NCI-H1105 treated with DMSO at 0.1 percent for 48 hours (cell line): Measurements from ENCODE around the gene MORN4.

Experiments used
- DNase-seq: peaks from one replicate; lab custom pipeline; 2025; lab: John Stamatoyannopoulos, UW

Gene MORN4

DNA sequence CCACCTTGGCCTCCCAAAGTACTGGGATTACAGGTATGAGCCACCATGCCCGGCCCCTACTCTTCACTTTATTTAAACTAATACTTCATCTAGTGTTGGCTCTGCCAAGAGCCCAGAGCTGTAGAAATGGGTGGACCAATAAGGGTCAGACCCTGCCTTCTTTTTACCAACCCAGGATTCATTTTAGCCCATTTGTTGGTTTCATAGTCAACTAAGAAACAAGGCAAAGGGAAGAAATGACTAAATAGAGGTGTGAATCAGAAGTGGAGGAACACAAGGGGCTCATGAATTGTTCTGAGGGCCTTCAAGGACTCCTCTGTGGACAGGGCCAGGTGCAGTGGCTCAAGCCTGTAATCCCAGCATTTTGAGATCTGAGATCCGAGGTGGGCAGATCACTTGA lies 59.6 kb downstream of the MORN4 start:
- DNase-seq = no peak

DNA sequence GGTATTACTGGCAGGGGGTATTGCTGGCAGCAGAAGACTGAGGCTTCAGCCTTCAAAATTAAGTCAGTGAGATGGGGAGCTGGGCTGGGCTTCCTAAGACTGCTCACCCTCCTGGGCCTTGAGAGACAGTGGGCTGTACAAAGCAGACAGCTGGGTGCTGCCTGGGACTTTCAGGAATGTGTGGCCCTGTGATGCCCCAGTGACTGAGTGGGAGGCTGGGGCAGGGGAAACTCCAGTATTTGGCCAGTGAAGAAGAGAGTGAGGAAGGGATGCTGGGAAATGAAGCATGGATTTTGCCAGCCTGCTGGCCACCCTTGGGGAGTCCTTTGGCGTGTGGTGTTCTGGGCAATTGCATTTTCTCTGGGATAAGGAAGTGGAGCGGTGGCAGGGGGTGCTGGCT lies 60.3 kb downstream of the MORN4 start:
- no peak for DNase-seq

DNA sequence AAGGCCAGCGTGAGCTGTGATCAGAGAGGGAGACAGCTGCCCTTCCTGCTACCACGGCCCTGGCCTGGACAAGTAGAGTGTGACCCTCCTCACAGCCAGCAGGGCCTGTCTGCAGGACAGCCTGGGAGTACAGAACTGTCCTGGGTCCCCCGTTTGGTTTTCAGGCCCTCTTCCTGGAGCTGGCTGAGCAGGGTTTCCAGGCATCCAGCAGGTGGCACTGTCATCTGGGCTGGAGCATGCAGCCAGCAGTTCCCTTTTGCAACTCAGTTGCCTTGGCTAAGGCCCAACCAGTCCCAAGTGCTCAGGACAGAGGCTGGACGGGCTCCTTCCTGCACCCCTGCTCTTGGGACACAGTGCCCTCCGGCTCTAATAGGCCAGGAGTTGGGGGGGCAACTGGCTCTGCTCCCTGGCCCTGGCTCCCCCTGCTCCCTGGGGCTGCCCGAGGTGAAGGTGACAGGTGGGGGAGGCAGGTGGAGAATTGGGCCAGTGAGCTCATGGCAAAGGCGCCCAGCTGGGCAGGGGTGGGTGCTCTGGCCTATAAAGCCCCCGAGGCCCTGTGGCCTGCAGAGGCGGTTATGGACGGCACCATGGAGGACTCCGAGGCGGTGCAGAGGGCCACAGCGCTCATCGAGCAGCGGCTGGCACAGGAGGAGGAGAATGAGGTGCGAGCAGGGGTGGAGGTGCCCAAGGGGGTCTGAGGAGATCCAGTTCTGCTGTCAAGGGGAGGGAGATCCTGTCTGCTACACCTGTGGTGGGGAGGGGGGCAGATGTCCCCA lies 60.9 kb downstream of the MORN4 start, which contains the start of gene ANKRD2:
Gene ANKRD2 (plus strand): TSS at position 566 of the 776 bp plus-strand sequence. CDS start 10 bp downstream, at position 576.
- no peak for DNase-seq

DNA sequence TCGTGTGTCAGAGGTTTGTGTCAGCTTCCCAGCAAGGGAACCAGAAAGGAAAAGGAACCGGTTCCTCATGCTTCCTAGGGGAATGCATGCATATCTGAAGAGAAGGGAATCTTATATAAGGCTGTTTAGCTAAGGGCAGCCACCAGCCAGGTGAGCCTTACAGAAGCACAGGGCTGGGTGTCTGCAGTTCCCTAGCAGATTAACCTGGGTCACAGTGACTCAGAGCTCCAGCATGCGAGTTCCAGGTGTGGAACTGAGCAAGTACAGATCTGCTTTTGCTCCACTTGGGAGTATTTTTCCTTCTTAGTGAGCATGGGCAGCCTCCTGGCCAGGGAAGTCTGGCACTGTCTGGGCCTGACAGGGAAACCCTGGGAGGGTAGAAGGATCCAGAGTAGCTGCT lies 61.7 kb downstream of the MORN4 start:
- DNase-seq = no peak

DNA sequence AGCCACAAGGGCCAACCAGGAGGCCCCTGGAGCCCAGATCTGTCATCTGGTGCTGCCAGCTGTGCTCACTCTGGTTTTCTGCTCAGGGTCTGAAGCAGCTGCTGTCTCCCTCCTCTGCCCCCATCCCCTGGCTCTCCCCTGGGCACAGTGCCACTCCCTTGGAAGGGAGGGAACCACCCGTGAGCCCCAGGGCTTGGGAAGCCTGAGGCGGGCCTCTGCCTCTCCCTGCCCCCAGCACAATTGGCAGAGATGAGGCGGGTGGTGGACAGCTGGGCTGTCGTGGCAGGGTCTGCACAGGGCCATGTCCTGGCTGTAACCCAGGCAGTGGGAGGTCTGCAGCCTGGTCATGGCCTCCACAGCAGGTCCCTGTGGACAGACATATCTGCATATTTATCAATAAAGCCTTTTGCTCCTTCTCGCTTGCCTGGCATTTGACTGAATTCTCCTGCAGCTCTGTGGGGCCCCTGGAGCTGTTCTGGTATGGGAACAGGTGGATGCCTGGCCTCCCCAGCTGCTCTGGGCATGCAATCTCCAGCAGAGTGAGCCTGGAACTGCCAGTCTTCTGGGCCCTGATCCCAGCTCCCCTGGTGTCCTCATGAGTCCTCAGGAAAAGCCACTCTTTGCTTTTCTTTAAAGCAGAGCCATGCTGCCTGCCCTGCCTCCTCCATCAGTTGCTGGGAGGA lies 62.4 kb downstream of the MORN4 start:
- DNase-seq = no peak

DNA sequence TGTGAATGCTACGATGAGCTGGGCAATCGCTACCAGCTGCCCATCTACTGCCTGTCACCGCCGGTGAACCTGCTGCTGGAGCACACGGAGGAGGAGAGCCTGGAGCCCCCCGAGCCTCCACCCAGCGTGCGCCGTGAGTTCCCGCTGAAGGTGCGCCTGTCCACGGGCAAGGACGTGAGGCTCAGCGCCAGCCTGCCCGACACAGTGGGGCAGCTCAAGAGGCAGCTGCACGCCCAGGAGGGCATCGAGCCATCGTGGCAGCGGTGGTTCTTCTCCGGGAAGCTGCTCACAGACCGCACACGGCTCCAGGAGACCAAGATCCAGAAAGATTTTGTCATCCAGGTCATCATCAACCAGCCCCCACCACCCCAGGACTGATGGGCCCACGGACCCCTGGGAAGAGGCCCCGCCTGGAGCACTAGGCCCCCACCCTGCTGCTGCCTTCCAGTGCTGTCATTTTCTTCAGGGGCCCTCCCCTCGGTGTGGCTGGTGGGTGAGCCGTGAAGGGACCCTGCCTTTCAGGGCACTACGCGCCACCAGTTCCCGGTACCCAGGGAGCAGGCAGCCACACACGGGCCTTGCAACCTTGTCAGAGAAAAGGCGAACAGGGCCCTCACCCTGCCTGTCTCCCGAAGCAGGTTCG lies 63.0 kb downstream of the MORN4 start:
- no peak for DNase-seq

DNA sequence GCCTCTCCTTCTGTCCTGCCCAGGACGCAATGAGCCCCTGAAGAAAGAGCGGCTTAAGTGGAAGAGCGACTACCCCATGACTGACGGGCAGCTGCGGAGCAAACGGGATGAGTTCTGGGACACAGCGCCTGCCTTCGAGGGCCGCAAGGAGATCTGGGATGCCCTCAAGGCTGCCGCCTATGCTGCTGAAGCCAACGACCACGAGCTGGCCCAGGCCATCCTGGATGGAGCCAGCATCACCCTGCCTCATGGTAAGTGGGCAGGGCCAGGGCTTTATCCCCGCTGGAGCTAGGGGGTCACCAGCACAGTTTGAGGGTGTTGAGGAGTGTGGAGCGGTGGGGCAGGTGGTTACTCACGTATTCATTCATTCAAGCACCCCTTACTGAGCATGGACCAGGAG lies 65.4 kb downstream of the MORN4 start:
- no peak for DNase-seq

DNA sequence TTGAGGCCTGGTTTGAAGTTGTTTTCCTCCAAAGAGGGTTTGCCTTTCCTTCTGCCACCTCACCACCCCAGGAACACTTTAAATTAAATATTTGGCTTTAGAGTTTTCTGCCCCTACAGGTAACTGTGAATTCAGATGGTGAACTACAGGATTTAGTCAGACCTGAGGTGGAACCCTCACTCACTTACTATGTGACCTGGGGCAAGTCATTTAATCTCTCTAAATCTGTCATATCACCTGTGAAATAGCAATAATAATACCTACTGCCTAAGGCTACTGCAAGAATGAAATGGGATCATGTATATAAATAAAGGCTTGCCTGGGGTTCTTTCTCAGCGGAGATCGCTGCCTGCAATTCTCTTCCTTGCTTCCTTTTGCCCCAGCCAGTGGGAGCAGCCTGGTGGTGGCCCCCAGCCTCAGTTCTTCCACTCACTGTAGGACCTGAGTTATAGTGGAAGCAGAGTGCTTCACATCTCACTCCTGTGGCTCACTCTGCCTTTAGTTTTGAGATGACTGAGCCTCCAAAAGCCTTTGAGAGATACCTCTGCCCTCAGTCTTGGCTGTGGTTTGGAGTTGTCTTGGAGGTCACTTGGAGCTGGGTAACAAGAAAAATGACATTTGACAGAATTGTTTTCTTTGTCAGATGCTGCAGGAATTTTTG lies 66.8 kb downstream of the MORN4 start:
- no peak for DNase-seq

DNA sequence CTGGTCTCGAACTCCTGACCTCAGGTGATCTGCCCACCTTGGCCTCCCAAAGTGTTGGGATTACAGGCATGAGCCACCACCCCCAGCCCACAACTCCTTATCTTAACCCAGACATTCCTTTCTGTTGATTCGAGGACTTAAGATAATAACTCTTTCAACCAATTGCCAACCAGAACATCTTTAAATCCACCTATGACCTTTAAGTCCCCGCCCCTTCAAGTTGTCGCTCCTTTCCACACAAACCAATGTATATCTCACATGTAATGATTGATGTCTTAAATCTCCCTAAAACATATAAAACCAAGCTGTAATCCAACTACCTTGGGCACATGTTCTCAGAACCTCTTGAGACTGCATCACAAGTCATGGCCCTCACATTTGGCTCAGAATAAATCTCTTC lies 68.5 kb downstream of the MORN4 start:
- no peak for DNase-seq
